H1 (cell line): ENCODE measurements around the gene EPB41L5. TPM values are rescaled to one million over a fixed set of nuclear protein-coding genes. Genes with fewer than 3 reads are reported as not detected.

ENCODE experiments used
- CTCF ChIA-PET: fragments of 300-600 bp; sonication (Branson Sonifier 250); formaldehyde crosslinking; loops from one replicate; lab custom pipeline; 2021; ENCODE audit not compliant: partially characterized antibody; lab: Charles Lee
- POLR2A ChIA-PET: fragments of 300-600 bp; sonication (Branson Sonifier 250); formaldehyde crosslinking; loops from one replicate; lab custom pipeline; 2021; ENCODE audit warnings: inconsistent platforms; ENCODE audit not compliant: partially characterized antibody; lab: Charles Lee
- DNase-seq, 2 experiments: peaks; one replicate each; pipeline versions ENCODE4 v3.0.0 to v3.0.0-alpha.2; 2010 to 2022; ENCODE audit warnings: low spot score in 2 of 2, low read depth in 1 of 2, mixed read lengths in 1 of 2
- FAIRE-seq: peaks from 2 replicates; lab custom pipeline; 2011; peaks lifted over from hg19 to GRCh38; lab: Jason Lieb, UNC
- H2AFZ ChIP-seq: 2 replicates; pipeline ENCODE4 v1.8.1; 2012; ENCODE audit warnings: low read length, inconsistent platforms
- H2AK5ac ChIP-seq: 2 replicates; pipeline ENCODE4 v1.6.1; 2013; ENCODE audit warnings: low read depth, low read length
- H2BK120ac ChIP-seq: replicated peaks from 2 replicates; pipeline ENCODE3; 2013; ENCODE audit warnings: low read depth, low read length, inconsistent platforms
- H2BK12ac ChIP-seq: 2 replicates; pipeline ENCODE4 v1.6.1; 2013; ENCODE audit warnings: low read depth, low read length
- H2BK15ac ChIP-seq: 2 replicates; pipeline ENCODE4 v1.6.1; 2013; ENCODE audit warnings: low read length
- H2BK20ac ChIP-seq: 2 replicates; pipeline ENCODE4 v1.6.1; 2013; ENCODE audit warnings: low read length
- H2BK5ac ChIP-seq: 2 replicates; pipeline ENCODE4 v1.6.1; 2013; ENCODE audit warnings: low read depth, low read length
- H3K14ac ChIP-seq: 2 replicates; pipeline ENCODE4 v1.6.1; 2013; ENCODE audit warnings: inconsistent platforms; ENCODE audit not compliant: insufficient read length
- H3K18ac ChIP-seq: 2 replicates; pipeline ENCODE4 v1.6.1; 2013; ENCODE audit warnings: low read length; ENCODE audit errors: extremely low read depth
- H3K23ac ChIP-seq: 2 replicates; pipeline ENCODE4 v1.6.1; 2013; ENCODE audit warnings: inconsistent platforms; ENCODE audit not compliant: insufficient read length
- H3K23me2 ChIP-seq: 2 replicates; pipeline ENCODE4 v1.6.1; 2013; ENCODE audit warnings: low read depth, low read length
- H3K27ac ChIP-seq: 2 replicates; pipeline ENCODE4 v1.6.1; 2011; ENCODE audit warnings: low read depth, low read length, inconsistent platforms
- H3K27me3 ChIP-seq, 4 experiments: replicated peaks in 1 of 4; 1 replicate in 1 of 4; 2 replicates in 3 of 4; pipeline versions ENCODE4 v1.6.1 to v1.8.1; 2011 to 2013; ENCODE audit warnings: low read length in 3 of 4, mild to moderate bottlenecking in 3 of 4, inconsistent platforms in 2 of 4, mixed read lengths in 2 of 4, moderate library complexity in 1 of 4; ENCODE audit not compliant: control insufficient read depth in 3 of 4, insufficient read depth in 3 of 4; ENCODE audit errors: extremely low read depth in 1 of 4
- H3K36me3 ChIP-seq, 4 experiments: 2 replicates each; pipeline versions ENCODE4 v1.6.1 to v1.8.1; 2011 to 2013; ENCODE audit warnings: mild to moderate bottlenecking in 4 of 4, low read length in 3 of 4, moderate library complexity in 2 of 4, control low read depth in 1 of 4, inconsistent platforms in 1 of 4; ENCODE audit not compliant: insufficient read depth in 4 of 4, control insufficient read depth in 2 of 4
- H3K4ac ChIP-seq: replicated peaks from 2 replicates; pipeline ENCODE3; 2013; ENCODE audit warnings: low read length, low read depth, mixed read lengths, inconsistent platforms; ENCODE audit not compliant: insufficient read length
- H3K4me1 ChIP-seq, 4 experiments: replicated peaks in 1 of 4; 1 replicate in 1 of 4; 2 replicates in 3 of 4; pipeline versions ENCODE4 v1.6.1 to v1.8.1; 2011 to 2013; ENCODE audit warnings: low read length in 3 of 4, inconsistent platforms in 2 of 4, mixed read lengths in 1 of 4; ENCODE audit not compliant: insufficient read depth in 4 of 4, control insufficient read depth in 3 of 4
- H3K4me2 ChIP-seq, 2 experiments: 2 replicates each; pipeline versions ENCODE4 v1.6.1 to v1.8.1; 2011 to 2013; ENCODE audit warnings: low read depth in 2 of 2, low read length in 2 of 2, control low read depth in 1 of 2, inconsistent platforms in 1 of 2, mild to moderate bottlenecking in 1 of 2; ENCODE audit not compliant: insufficient read depth in 1 of 2
- H3K4me3 ChIP-seq, 4 experiments: fragments of 200-600, 300-600 bp in 1 of 4; sonication (generic), shearing (Covaris generic), sonication (Bioruptor Twin) in 1 of 4; 2 replicates each; pipeline versions ENCODE4 v1.5.1 to v1.8.1; 2011 to 2016; ENCODE audit warnings: low read length in 4 of 4, low read depth in 3 of 4, control low read depth in 2 of 4, inconsistent platforms in 2 of 4, mild to moderate bottlenecking in 2 of 4, mixed read lengths in 1 of 4, moderate library complexity in 1 of 4; ENCODE audit not compliant: insufficient read depth in 2 of 4; ENCODE audit errors: extremely low read depth in 1 of 4
- H3K56ac ChIP-seq: replicated peaks from 2 replicates; pipeline ENCODE3; 2013; ENCODE audit warnings: low read depth, mild to moderate bottlenecking, mixed read lengths, low read length, inconsistent platforms; ENCODE audit not compliant: insufficient read length
- H3K79me1 ChIP-seq: 2 replicates; pipeline ENCODE4 v1.6.1; 2013; ENCODE audit warnings: low read depth, low read length, control low read depth
- H3K79me2 ChIP-seq, 2 experiments: 2 replicates each; pipeline versions ENCODE4 v1.6.1 to v1.8.1; 2012 to 2013; ENCODE audit warnings: low read length in 2 of 2, mild to moderate bottlenecking in 2 of 2, inconsistent platforms in 1 of 2; ENCODE audit not compliant: insufficient read depth in 2 of 2, control insufficient read depth in 1 of 2
- H3K9ac ChIP-seq, 4 experiments: replicated peaks in 1 of 4; 1 replicate in 1 of 4; 2 replicates in 3 of 4; pipeline versions ENCODE4 v1.6.1 to v1.8.1; 2011 to 2013; ENCODE audit warnings: low read depth in 3 of 4, low read length in 3 of 4, control low read depth in 2 of 4, mild to moderate bottlenecking in 2 of 4, moderate library complexity in 2 of 4, inconsistent platforms in 1 of 4; ENCODE audit errors: extremely low read depth in 1 of 4
- H3K9me3 ChIP-seq, 2 experiments: 2 replicates each; pipeline versions ENCODE4 v1.6.1 to v1.8.1; 2012 to 2013; ENCODE audit warnings: mild to moderate bottlenecking in 2 of 2, moderate library complexity in 2 of 2, control low read depth in 1 of 2, inconsistent platforms in 1 of 2, low read depth in 1 of 2, low read length in 1 of 2, mixed read lengths in 1 of 2; ENCODE audit not compliant: insufficient read depth in 2 of 2
- H4K20me1 ChIP-seq, 2 experiments: replicated peaks in 1 of 2; 2 replicates each; pipeline versions ENCODE3 to v1.8.1; 2011 to 2013; ENCODE audit warnings: inconsistent platforms in 2 of 2, low read length in 2 of 2, mild to moderate bottlenecking in 1 of 2; ENCODE audit not compliant: insufficient read depth in 2 of 2, control insufficient read depth in 1 of 2
- H4K5ac ChIP-seq: 2 replicates; pipeline ENCODE4 v1.6.1; 2013; ENCODE audit warnings: low read length, low read depth, mixed read lengths, inconsistent platforms; ENCODE audit not compliant: insufficient read length
- H4K8ac ChIP-seq: 2 replicates; pipeline ENCODE4 v1.8.0; 2013; ENCODE audit warnings: mild to moderate bottlenecking, moderate library complexity, low read length, inconsistent platforms; ENCODE audit not compliant: insufficient read depth; ENCODE audit errors: extremely low read depth
- H4K91ac ChIP-seq: replicated peaks from 2 replicates; pipeline ENCODE3; 2013; ENCODE audit warnings: low read length, mixed read lengths, inconsistent platforms; ENCODE audit not compliant: insufficient read length
- BACH1 ChIP-seq: IDR thresholded peaks from 2 replicates; pipeline ENCODE4 v1.6.1; 2012; ENCODE audit warnings: low read length, improper control_type of control experiment
- BRCA1 ChIP-seq: IDR thresholded peaks from 2 replicates; pipeline ENCODE4 v1.6.1; 2012; ENCODE audit warnings: low read depth, low read length, improper control_type of control experiment
- EP300 ChIP-seq, 2 experiments: IDR thresholded peaks; 1 replicate in 1 of 2; 2 replicates in 1 of 2; pipeline ENCODE4 v1.6.1; 2011 to 2012; ENCODE audit warnings: low read depth in 2 of 2, low read length in 2 of 2, mild to moderate bottlenecking in 2 of 2, borderline replicate concordance in 1 of 2, inconsistent platforms in 1 of 2, moderate library complexity in 1 of 2
- GTF2F1 ChIP-seq: IDR thresholded peaks from 2 replicates; pipeline ENCODE4 v1.6.1; 2012; ENCODE audit warnings: low read depth, low read length, improper control_type of control experiment, borderline replicate concordance
- HDAC6 ChIP-seq: IDR thresholded peaks from one replicate; pipeline ENCODE4 v1.7.1; 2012; ENCODE audit warnings: low read depth, mild to moderate bottlenecking, inconsistent platforms, low read length, moderate library complexity
- NRF1 ChIP-seq: IDR thresholded peaks from 2 replicates; pipeline ENCODE4 v1.6.1; 2011; ENCODE audit warnings: mild to moderate bottlenecking, low read depth, low read length, improper control_type of control experiment
- SIX5 ChIP-seq: IDR thresholded peaks from 2 replicates; pipeline ENCODE4 v1.6.1; 2011; ENCODE audit warnings: mild to moderate bottlenecking, low read depth, low read length
- SRF ChIP-seq: IDR thresholded peaks from 2 replicates; pipeline ENCODE4 v1.6.1; 2011; ENCODE audit warnings: mild to moderate bottlenecking, low read depth, low read length, moderate library complexity
- TEAD4 ChIP-seq: IDR thresholded peaks from 2 replicates; pipeline ENCODE4 v1.6.1; 2012; ENCODE audit warnings: low read depth, low read length, inconsistent platforms, mixed read lengths
- YY1 ChIP-seq: IDR thresholded peaks from 2 replicates; pipeline ENCODE4 v1.6.1; 2011; ENCODE audit warnings: low read depth, mild to moderate bottlenecking, low read length
- WGBS, 2 experiments: shearing (Covaris generic) in 1 of 2; methylation state at CpG; one replicate each; pipeline versions ENCODE4 v1.1.6 to v1.1.7; 2013 to 2015; ENCODE audit warnings: low lambda C conversion rate in 2 of 2, mixed read lengths in 2 of 2, inconsistent platforms in 1 of 2, low coverage in 1 of 2, missing lambda C conversion rate in 1 of 2; ENCODE audit not compliant: insufficient replicate concordance in 2 of 2, insufficient coverage in 1 of 2, insufficient read length in 1 of 2; ENCODE audit errors: extremely low coverage in 1 of 2, missing lambda C conversion rate in 1 of 2; 5-methylcytosine and 5-hydroxymethylcytosine counted together
- polyA plus RNA-seq, 7 experiments: library from polyadenylated mRNA; depleted of rRNA in 3 of 7; stranded (reverse) in 5 of 7; unstranded in 2 of 7; fragments of >200 nt in 5 of 7; fragments of 200-250 nt in 2 of 7; gene quantifications; 1 replicate in 5 of 7; 2 replicates in 1 of 7; 4 replicates in 1 of 7; pipeline versions ENCODE4 v1.2.1 to v1.2.3, GENCODE V29; 2011 to 2013; ENCODE audit warnings: missing spikeins in 2 of 7, mixed read lengths in 2 of 7
- total RNA-seq: library from RNA; stranded (reverse); fragmentation: NEBNext Ultra II Directional; extraction: Animal tissue kit (Norgen Biotek cat#: 25700); gene quantifications from 2 replicates; pipeline ENCODE4 v1.2.1, GENCODE V29; 2021

Gene EPB41L5
- total and polyA plus RNA-seq, 2 of the 8 experiments (the other 6 are each of a cell fraction or from before 2014, with no cell fraction given), result 13.5 to 32.3 TPM

DNA sequence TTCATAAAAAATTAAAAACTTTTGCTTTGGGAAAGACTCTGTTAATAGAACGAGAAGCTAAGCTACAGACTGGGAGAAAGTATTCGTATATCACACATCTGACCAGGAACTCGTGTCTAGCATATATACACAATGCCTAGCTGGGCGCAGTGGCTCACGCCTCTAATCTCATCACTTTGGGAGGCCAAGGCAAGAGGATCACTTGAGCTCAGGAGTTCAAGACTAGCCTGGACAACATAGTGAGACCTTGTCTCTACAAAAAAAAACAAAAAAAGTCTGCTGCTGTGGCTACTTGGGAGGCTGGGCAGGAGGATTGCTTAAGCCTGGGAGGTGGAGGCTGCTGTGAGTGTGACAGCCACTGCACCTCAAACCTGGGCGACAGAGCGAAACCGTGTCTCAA lies 46.6 kb downstream of the EPB41L5 start:
- CTCF ChIA-PET, result interaction anchor here (1.1 kb wide), 1 partner anchor 117 kb away, joined by 4 read pairs; no protein-coding TSS in a partner anchor
- H3K4me2 ChIP-seq, result no peak overlapping the region
- H2AK5ac ChIP-seq, result no peak overlapping the region
- no peak overlapping the region for H3K4ac ChIP-seq
- no peak overlapping the region for H2BK15ac ChIP-seq
- no peaks in the 10 kb centered on the region for H3K36me3 ChIP-seq
- WGBS, 2 experiments, result 89% methylated on average over 8 of the region's 8 CpGs; no CpG with 5 or more reads in 1 of the 2 experiments
- H4K91ac ChIP-seq, result no peak overlapping the region
- no peak overlapping the region for H2BK5ac ChIP-seq
- no peaks in the 10 kb centered on the region for H3K9me3 ChIP-seq
- peaks cover 0 to 2% of the 10 kb centered on the region in 2 experiments for H4K20me1 ChIP-seq
- H3K4me1 ChIP-seq, result no peaks in the 10 kb centered on the region
- no peak overlapping the region for H4K5ac ChIP-seq
- no peak overlapping the region for H2BK20ac ChIP-seq
- no peak overlapping the region for H4K8ac ChIP-seq
- no peak for FAIRE-seq
- no peak overlapping the region for H2BK120ac ChIP-seq
- H2AFZ ChIP-seq, result no peak overlapping the region
- TF ChIP-seq TEAD4 (no peak), NRF1 (no peak), EP300 (IDR thresholded peaks at IDR 0.05; ENCODE audit: borderline replicate concordance in 1 of 2, low read depth in 2 of 2, low read length in 2 of 2) (no peak), BRCA1 (no peak), BACH1 (no peak), SIX5 (no peak), SRF (no peak), GTF2F1 (no peak), YY1 (no peak), HDAC6 (no peak)
- H3K14ac ChIP-seq, result no peak overlapping the region
- POLR2A ChIA-PET, result no interaction called here
- H3K27ac ChIP-seq, result no peak overlapping the region
- no peak overlapping the region for H3K23ac ChIP-seq
- no peak overlapping the region for H2BK12ac ChIP-seq
- peaks cover 0 to 18% of the 10 kb centered on the region in 2 experiments; a peak in 2 of 4 replicates for H3K79me2 ChIP-seq
- no peak overlapping the region for H3K56ac ChIP-seq
- H3K4me3 ChIP-seq, result no peak overlapping the region
- H3K18ac ChIP-seq, result no peak overlapping the region
- DNase-seq, result no peak
- no peaks in the 10 kb centered on the region for H3K27me3 ChIP-seq
- no peaks in the 10 kb centered on the region for H3K23me2 ChIP-seq
- peaks cover 2% of the 10 kb centered on the region; the same call in 1 of the 2 replicates for H3K79me1 ChIP-seq
- H3K9ac ChIP-seq, result no peak overlapping the region
